ENCODE results near the gene JAZF1.

GRCh38 chr7:27911920-27912319 is 268.7 kb downstream of the JAZF1 start:
- TF ChIP-seq CTCF (IDR thresholded peaks at IDR 0.05) (no peak), POLR2A (IDR thresholded peaks at IDR 0.05; ENCODE audit: low read depth) (no peak), POLR2AphosphoS5 (IDR thresholded peaks at IDR 0.05) (no peak)
